Activated CD8-positive, alpha-beta memory T cell treated with anti-CD3 and anti-CD28 coated beads, Interleukin-2, amount 50 U/mL, for 1 hour (primary cell): ENCODE results near the gene PCBP4.

Source experiments
- DNase-seq: peaks from one replicate; pipeline ENCODE4 v3.0.0-alpha.2; 2020; ENCODE audit errors: extremely low read depth

Gene PCBP4

GRCh38 chr3:51967384-51968169 is at the start of gene PCBP4:
Gene PCBP4 (minus strand): TSS chr3:51967454. CDS start chr3:51961240, 6,214 bp downstream.
- no peak for DNase-seq

- no peak for DNase-seq
Measured at GRCh38 chr3:52015438-52016228, 48.4 kb upstream of the PCBP4 start.

- DNase-seq = no peak
Measured at GRCh38 chr3:52014613-52015012, 47.4 kb upstream of the PCBP4 start.

GRCh38 chr3:52013802-52014598 is 46.7 kb upstream of the PCBP4 start:
- no peak for DNase-seq

- no peak for DNase-seq
Measured at GRCh38 chr3:52012699-52013098, 45.4 kb upstream of the PCBP4 start.

GRCh38 chr3:52010431-52010830 is 43.2 kb upstream of the PCBP4 start:
- no peak for DNase-seq

GRCh38 chr3:52007291-52007690 is 40.0 kb upstream of the PCBP4 start:
- DNase-seq = no peak

- no peak for DNase-seq
Measured at GRCh38 chr3:52006820-52007133, 39.5 kb upstream of the PCBP4 start.

GRCh38 chr3:52006017-52006819 is 39.0 kb upstream of the PCBP4 start:
- no peak for DNase-seq

- no peak for DNase-seq
Measured at GRCh38 chr3:52005571-52005986, 38.3 kb upstream of the PCBP4 start.

- no peak for DNase-seq
Measured at GRCh38 chr3:52004906-52005395, 37.7 kb upstream of the PCBP4 start.

GRCh38 chr3:52004163-52004787 is 37.0 kb upstream of the PCBP4 start:
- DNase-seq = no peak

- no peak for DNase-seq
Measured at GRCh38 chr3:52002748-52003147, 35.5 kb upstream of the PCBP4 start.

- peak; percentile 74 for DNase-seq
Measured at GRCh38 chr3:52001443-52001974, 34.3 kb upstream of the PCBP4 start.

- no peak for DNase-seq
Measured at GRCh38 chr3:51999846-52000245, 32.6 kb upstream of the PCBP4 start.

GRCh38 chr3:51998774-51999173 is 31.5 kb upstream of the PCBP4 start:
- no peak for DNase-seq

GRCh38 chr3:51997935-51998596 is 30.8 kb upstream of the PCBP4 start:
- no peak for DNase-seq

- no peak for DNase-seq
Measured at GRCh38 chr3:51997172-51997571, 29.9 kb upstream of the PCBP4 start.

- DNase-seq = peak; percentile 76
Measured at GRCh38 chr3:51995346-51996163, 28.3 kb upstream of the PCBP4 start, which contains the start of gene RPL29. Gene RPL29 (minus strand): TSS chr3:51995895. CDS start chr3:51995461, 434 bp downstream.
